Measurements from ENCODE around the gene APOE.

- no peak for TF ChIP-seq POLR2AphosphoS5 (IDR thresholded peaks at IDR 0.05; ENCODE audit: low read depth, low read length)
- no peak for TF ChIP-seq REST (IDR thresholded peaks at IDR 0.05; ENCODE audit: insufficient read depth in 1 of 2, low read depth in 2 of 2, low read length in 2 of 2)
- no peak; the same call in 1 of the 2 replicates for TF ChIP-seq TAF1 (IDR thresholded peaks at IDR 0.05; ENCODE audit: borderline replicate concordance, insufficient read depth, low read length)
Measured at GRCh38 chr19:44903216-44903601, 2.4 kb upstream of the APOE start.

Measured in PFSK-1 (cell line).